IMR-90 (cell line): ENCODE data around the gene NSMCE3. TPM values are rescaled to one million over a fixed set of nuclear protein-coding genes. Genes with fewer than 3 reads are reported as not detected.

Source experiments
- ATAC-seq: fragments of 200-7000 bp; cut with Tn5 transposase; 2 replicates; pipeline ENCODE4 v1.9.1; 2020; ENCODE audit warnings: low read depth, mild to moderate bottlenecking, moderate library complexity
- BruUV-seq: library from RNA; stranded (reverse); fragments of 400-500 nt; replicated peaks from 2 replicates; lab custom pipeline; 2021; lab: Mats Ljungman, UMichigan
- CTCF ChIA-PET: fragments of 300-600 bp; formaldehyde crosslinking; extraction: SDS; loops from one replicate; lab custom pipeline; 2021; ENCODE audit warnings: antibody characterized with exemption; lab: Yijun Ruan, JAX
- POLR2A ChIA-PET: fragments of 300-600 bp; sonication (Branson Sonifier 250); formaldehyde crosslinking; loops from one replicate; lab custom pipeline; 2022; ENCODE audit warnings: antibody characterized with exemption; ENCODE audit not compliant: unreplicated experiment; lab: Charles Lee
- DNase-seq: peaks from one replicate; pipeline ENCODE4 v3.0.0; 2013
- H2AFZ ChIP-seq: replicated peaks from 2 replicates; pipeline ENCODE3; 2013; ENCODE audit warnings: low read length, mild to moderate bottlenecking; ENCODE audit not compliant: poor library complexity
- H2AK5ac ChIP-seq: 2 replicates; pipeline ENCODE4 v1.6.1; 2013; ENCODE audit warnings: low read depth, low read length, inconsistent platforms
- H2AK9ac ChIP-seq: replicated peaks from 2 replicates; pipeline ENCODE3; 2013; ENCODE audit warnings: mild to moderate bottlenecking, low read depth, low read length, moderate library complexity; ENCODE audit not compliant: poor library complexity
- H2BK120ac ChIP-seq: 2 replicates; pipeline ENCODE4 v1.6.1; 2013; ENCODE audit warnings: low read depth, low read length, inconsistent platforms
- H2BK15ac ChIP-seq: 3 replicates; pipeline ENCODE4 v1.6.1; 2013; ENCODE audit warnings: low read depth, low read length, inconsistent platforms
- H2BK20ac ChIP-seq: 2 replicates; pipeline ENCODE4 v1.6.1; 2013; ENCODE audit warnings: low read depth, mild to moderate bottlenecking, inconsistent platforms, low read length, moderate library complexity
- H2BK5ac ChIP-seq: 2 replicates; pipeline ENCODE4 v1.6.1; 2013; ENCODE audit warnings: mild to moderate bottlenecking, low read depth, low read length, inconsistent platforms; ENCODE audit not compliant: poor library complexity, severe bottlenecking
- H3K14ac ChIP-seq: replicated peaks from 2 replicates; pipeline ENCODE4 v1.6.1; 2013; ENCODE audit warnings: low read depth, low read length, inconsistent platforms
- H3K18ac ChIP-seq: 2 replicates; pipeline ENCODE4 v1.6.1; 2013; ENCODE audit warnings: low read depth, low read length, control low read depth
- H3K23ac ChIP-seq: 2 replicates; pipeline ENCODE4 v1.6.1; 2013; ENCODE audit warnings: low read depth, low read length, inconsistent platforms
- H3K27ac ChIP-seq: 2 replicates; pipeline ENCODE4 v1.5.1; 2013; ENCODE audit warnings: mild to moderate bottlenecking, control low read depth, low read length; ENCODE audit not compliant: insufficient read depth
- H3K27me3 ChIP-seq: 2 replicates; pipeline ENCODE4 v1.6.1; 2013; ENCODE audit warnings: low read length; ENCODE audit not compliant: control insufficient read depth, insufficient read depth
- H3K36me3 ChIP-seq: 2 replicates; pipeline ENCODE4 v1.6.1; 2013; ENCODE audit warnings: low read length, mixed read lengths; ENCODE audit not compliant: control insufficient read depth, insufficient read depth
- H3K4ac ChIP-seq: 2 replicates; pipeline ENCODE4 v1.6.1; 2013; ENCODE audit warnings: low read depth, low read length, inconsistent platforms
- H3K4me1 ChIP-seq: 2 replicates; pipeline ENCODE4 v1.6.1; 2013; ENCODE audit warnings: low read length, mixed read lengths; ENCODE audit not compliant: control insufficient read depth, insufficient read depth
- H3K4me2 ChIP-seq: 2 replicates; pipeline ENCODE4 v1.6.1; 2013; ENCODE audit warnings: low read depth, mild to moderate bottlenecking, control low read depth, low read length, moderate library complexity
- H3K4me3 ChIP-seq: 2 replicates; pipeline ENCODE4 v1.5.1; 2013; ENCODE audit warnings: low read depth, mild to moderate bottlenecking, control low read depth, low read length, moderate library complexity; ENCODE audit not compliant: insufficient read depth
- H3K56ac ChIP-seq: 2 replicates; pipeline ENCODE4 v1.6.1; 2013; ENCODE audit warnings: low read length, inconsistent platforms; ENCODE audit not compliant: insufficient read depth; ENCODE audit errors: extremely low read depth
- H3K79me1 ChIP-seq, 2 experiments: 2 replicates each; pipeline ENCODE4 v1.6.1; 2013; ENCODE audit warnings: low read length in 2 of 2, inconsistent platforms in 1 of 2, low read depth in 1 of 2
- H3K9ac ChIP-seq: 2 replicates; pipeline ENCODE4 v1.6.1; 2013; ENCODE audit warnings: low read depth, low read length, control low read depth
- H3K9me1 ChIP-seq: 2 replicates; pipeline ENCODE4 v1.6.1; 2013; ENCODE audit warnings: low read length, inconsistent platforms; ENCODE audit not compliant: insufficient read depth
- H3K9me3 ChIP-seq: 2 replicates; pipeline ENCODE4 v1.6.1; 2013; ENCODE audit warnings: low read length; ENCODE audit not compliant: control insufficient read depth, insufficient read depth
- H4K20me1 ChIP-seq: 2 replicates; pipeline ENCODE4 v1.6.1; 2013; ENCODE audit warnings: low read length, inconsistent platforms; ENCODE audit not compliant: insufficient read depth
- H4K5ac ChIP-seq: 2 replicates; pipeline ENCODE4 v1.6.1; 2013; ENCODE audit warnings: mild to moderate bottlenecking, low read depth, low read length, control low read depth
- H4K8ac ChIP-seq, 2 experiments: 2 replicates each; pipeline ENCODE4 v1.6.1; 2013; ENCODE audit warnings: low read depth in 2 of 2, low read length in 2 of 2, control low read depth in 1 of 2, inconsistent platforms in 1 of 2
- H4K91ac ChIP-seq: 2 replicates; pipeline ENCODE4 v1.6.1; 2013; ENCODE audit warnings: low read depth, low read length, inconsistent platforms; ENCODE audit not compliant: insufficient read depth
- BHLHE40 ChIP-seq: fragments of 150-350 bp; IDR thresholded peaks from 2 replicates; pipeline ENCODE4 v1.6.1; 2016; ENCODE audit warnings: mild to moderate bottlenecking, low read depth, low read length
- MAZ ChIP-seq: IDR thresholded peaks from 2 replicates; pipeline ENCODE4 v1.6.1; 2012; ENCODE audit warnings: low read depth, mild to moderate bottlenecking, low read length, improper control_type of control experiment, moderate library complexity, borderline replicate concordance
- SMC3 ChIP-seq: fragments of 150-350 bp; IDR thresholded peaks from 2 replicates; pipeline ENCODE4 v1.6.1; 2016; ENCODE audit warnings: low read depth, mild to moderate bottlenecking, antibody characterized with exemption, low read length, moderate library complexity
- dilution Hi-C: fragments of 300-500 bp; cut with HindIII; formaldehyde crosslinking; loops from one replicate; pipeline ENCODE4 v1.14.3; 2018; ENCODE audit warnings: low sequenced_read_pairs; ENCODE audit not compliant: unreplicated experiment
- in situ Hi-C: fragments of 300-500 bp; cut with MboI; formaldehyde crosslinking; loops from 3 replicates; pipeline ENCODE4 v1.14.3; 2019; ENCODE audit warnings: low sequenced_read_pairs, inconsistent platforms, mixed read lengths
- intact Hi-C: fragments of 100-400 bp; cut with micrococcal nuclease; formaldehyde crosslinking; loops from 2 replicates; pipeline ENCODE4 v1.10.0; 2022
- polyA plus RNA-seq, 3 experiments: library from polyadenylated mRNA; depleted of rRNA; stranded (reverse); fragments of >200 nt; gene quantifications; 2 replicates each; pipeline ENCODE4 v1.2.3, GENCODE V29; 2012; ENCODE audit warnings: low replicate concordance in 1 of 3
- total RNA-seq: library from RNA; depleted of rRNA; stranded (reverse); fragments of >200 nt; gene quantifications from 2 replicates; pipeline ENCODE4 v1.2.3, GENCODE V29; 2012
- TF ChIP-seq, protein P1 (sequence below): conservative IDR thresholded peaks from 2 replicates; pipeline ENCODE4 v1.5.1; 2012; ENCODE audit warnings: mild to moderate bottlenecking, low read depth, low read length, improper control_type of control experiment
- TF ChIP-seq, protein P2 (sequence below): fragments of 150-350 bp; IDR thresholded peaks from 2 replicates; pipeline ENCODE4 v1.6.1; 2016; ENCODE audit warnings: low read depth, mild to moderate bottlenecking, low read length, moderate library complexity, borderline replicate concordance

NSMCE3 gene
- total and polyA plus RNA-seq, 2 of the 4 experiments (the other 2 are of a cell fraction), result 5.1 to 6.3 TPM

DNA sequence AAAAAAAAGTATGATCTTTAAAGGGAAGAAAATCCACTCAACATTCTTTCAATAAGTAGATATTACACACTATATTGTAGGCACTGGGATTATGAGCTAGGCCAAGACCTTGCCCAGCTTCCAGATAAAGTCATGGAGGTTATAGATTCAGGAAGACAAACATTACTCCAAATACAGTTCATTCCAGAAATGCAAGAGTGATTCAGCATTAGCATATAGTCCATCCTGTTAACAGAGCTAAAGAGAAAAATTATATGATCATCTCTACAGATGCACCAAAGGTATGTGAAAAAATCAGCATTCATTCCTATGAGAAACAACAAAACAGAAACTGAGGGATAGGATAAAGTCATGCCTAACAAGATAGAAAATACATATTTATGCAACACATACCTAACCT, 42.1 kb upstream of the NSMCE3 start:
- Histone ChIP-seq H3K9me3 (no peaks in the 10 kb centered on the region), H3K14ac (no peak overlapping the region), H4K91ac (no peak overlapping the region), H2BK20ac (no peak overlapping the region), H3K9me1 (no peaks in the 10 kb centered on the region), H3K56ac (no peak overlapping the region), H3K4me2 (no peak overlapping the region), H2BK15ac (no peak overlapping the region), H3K18ac (no peak overlapping the region), H3K23ac (no peak overlapping the region), H3K4ac (no peak overlapping the region), H2BK5ac (no peak overlapping the region), H3K27ac (no peak overlapping the region), H2BK120ac (no peak overlapping the region), H4K5ac (no peak overlapping the region), H3K4me3 (no peak overlapping the region), H2AK5ac (no peak overlapping the region), H4K20me1 (no peaks in the 10 kb centered on the region), H2AFZ (no peak overlapping the region), H3K79me1 (no peaks in the 10 kb centered on the region), H3K36me3 (no peaks in the 10 kb centered on the region), H3K27me3 (no peaks in the 10 kb centered on the region), H4K8ac (no peak overlapping the region), H2AK9ac (no peak overlapping the region), H3K4me1 (no peaks in the 10 kb centered on the region), H3K9ac (no peak overlapping the region)
- TF ChIP-seq BHLHE40 (no peak), SMC3 (no peak), MAZ (no peak)
- TF ChIP-seq, protein P1, sequence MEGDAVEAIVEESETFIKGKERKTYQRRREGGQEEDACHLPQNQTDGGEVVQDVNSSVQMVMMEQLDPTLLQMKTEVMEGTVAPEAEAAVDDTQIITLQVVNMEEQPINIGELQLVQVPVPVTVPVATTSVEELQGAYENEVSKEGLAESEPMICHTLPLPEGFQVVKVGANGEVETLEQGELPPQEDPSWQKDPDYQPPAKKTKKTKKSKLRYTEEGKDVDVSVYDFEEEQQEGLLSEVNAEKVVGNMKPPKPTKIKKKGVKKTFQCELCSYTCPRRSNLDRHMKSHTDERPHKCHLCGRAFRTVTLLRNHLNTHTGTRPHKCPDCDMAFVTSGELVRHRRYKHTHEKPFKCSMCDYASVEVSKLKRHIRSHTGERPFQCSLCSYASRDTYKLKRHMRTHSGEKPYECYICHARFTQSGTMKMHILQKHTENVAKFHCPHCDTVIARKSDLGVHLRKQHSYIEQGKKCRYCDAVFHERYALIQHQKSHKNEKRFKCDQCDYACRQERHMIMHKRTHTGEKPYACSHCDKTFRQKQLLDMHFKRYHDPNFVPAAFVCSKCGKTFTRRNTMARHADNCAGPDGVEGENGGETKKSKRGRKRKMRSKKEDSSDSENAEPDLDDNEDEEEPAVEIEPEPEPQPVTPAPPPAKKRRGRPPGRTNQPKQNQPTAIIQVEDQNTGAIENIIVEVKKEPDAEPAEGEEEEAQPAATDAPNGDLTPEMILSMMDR, result no peak
- TF ChIP-seq, protein P2, sequence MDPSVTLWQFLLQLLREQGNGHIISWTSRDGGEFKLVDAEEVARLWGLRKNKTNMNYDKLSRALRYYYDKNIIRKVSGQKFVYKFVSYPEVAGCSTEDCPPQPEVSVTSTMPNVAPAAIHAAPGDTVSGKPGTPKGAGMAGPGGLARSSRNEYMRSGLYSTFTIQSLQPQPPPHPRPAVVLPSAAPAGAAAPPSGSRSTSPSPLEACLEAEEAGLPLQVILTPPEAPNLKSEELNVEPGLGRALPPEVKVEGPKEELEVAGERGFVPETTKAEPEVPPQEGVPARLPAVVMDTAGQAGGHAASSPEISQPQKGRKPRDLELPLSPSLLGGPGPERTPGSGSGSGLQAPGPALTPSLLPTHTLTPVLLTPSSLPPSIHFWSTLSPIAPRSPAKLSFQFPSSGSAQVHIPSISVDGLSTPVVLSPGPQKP, result no peak
- CTCF ChIA-PET, result no interaction called here
- POLR2A ChIA-PET, result no interaction called here
- in situ Hi-C loops, result no loop called here
- dilution Hi-C loops, result no loop called here
- ATAC-seq (peak; percentile 40), DNase-seq (no peak)
- intact Hi-C loops, result no loop called here
- no TSS peak for BruUV-seq
